ENCODE measurements around the gene ESAM.
A peak's percentile ranks its signal among the peaks of the same experiment; 100 is the strongest.

Gene ESAM

GRCh38 chr11:124718801-124719200 is 43.3 kb downstream of the ESAM start:
- no peak for DNase-seq (ENCODE audit: low read depth)
- TF ChIP-seq, protein P1, sequence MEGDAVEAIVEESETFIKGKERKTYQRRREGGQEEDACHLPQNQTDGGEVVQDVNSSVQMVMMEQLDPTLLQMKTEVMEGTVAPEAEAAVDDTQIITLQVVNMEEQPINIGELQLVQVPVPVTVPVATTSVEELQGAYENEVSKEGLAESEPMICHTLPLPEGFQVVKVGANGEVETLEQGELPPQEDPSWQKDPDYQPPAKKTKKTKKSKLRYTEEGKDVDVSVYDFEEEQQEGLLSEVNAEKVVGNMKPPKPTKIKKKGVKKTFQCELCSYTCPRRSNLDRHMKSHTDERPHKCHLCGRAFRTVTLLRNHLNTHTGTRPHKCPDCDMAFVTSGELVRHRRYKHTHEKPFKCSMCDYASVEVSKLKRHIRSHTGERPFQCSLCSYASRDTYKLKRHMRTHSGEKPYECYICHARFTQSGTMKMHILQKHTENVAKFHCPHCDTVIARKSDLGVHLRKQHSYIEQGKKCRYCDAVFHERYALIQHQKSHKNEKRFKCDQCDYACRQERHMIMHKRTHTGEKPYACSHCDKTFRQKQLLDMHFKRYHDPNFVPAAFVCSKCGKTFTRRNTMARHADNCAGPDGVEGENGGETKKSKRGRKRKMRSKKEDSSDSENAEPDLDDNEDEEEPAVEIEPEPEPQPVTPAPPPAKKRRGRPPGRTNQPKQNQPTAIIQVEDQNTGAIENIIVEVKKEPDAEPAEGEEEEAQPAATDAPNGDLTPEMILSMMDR (IDR thresholded peaks at IDR 0.05; ENCODE audit: low read length, missing control alignments) = no peak
- no peak overlapping the region for H3K4me3 ChIP-seq (replicated peaks; ENCODE audit: low read depth, low read length)

DNA sequence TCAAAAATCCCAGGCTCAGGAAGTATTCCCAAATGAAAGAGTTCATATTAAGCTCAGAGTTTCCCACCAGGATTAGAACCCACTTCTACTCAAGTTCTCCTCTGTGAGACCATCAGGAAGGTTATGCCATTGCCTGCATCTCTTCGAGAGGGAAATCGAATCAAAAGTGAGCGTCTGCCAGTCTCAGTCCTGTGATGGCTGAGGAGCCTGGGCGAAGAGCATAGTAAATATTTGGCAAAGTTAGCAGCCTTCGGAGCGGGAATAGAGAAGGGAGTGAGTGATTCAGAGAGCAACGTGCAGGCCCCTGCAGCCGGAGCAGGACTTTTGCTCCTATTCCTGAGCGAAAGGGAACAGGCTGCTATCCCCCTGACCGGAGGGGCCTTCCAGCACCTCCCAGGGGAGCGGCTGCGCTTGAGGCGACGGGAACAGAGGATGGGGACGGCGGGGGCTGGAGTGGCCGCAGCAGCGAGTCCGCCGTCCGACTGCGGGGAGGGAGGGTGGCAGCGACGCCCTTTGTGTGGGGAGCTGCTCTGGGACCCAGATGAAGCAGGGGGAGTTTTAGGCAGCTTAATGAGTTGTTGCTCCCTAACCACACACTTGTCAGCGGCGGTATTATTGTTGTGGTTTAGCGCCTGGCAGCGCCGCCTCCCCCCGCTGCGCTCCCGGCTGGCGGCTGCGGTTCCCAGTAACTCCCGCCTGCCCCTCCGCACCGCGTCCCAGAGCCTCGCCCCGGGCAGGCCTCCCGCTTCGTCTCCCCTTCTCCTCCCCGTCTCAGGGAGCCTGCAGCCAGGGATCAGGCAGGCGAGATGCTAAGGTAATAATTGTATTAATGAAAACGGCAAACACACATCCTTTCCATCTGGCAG is 44.1 kb downstream of the ESAM start:
- TF ChIP-seq, protein P1 (IDR thresholded peaks at IDR 0.05; ENCODE audit: low read length, missing control alignments) = no peak
- peak overlapping the region; percentile 41 for H3K4me3 ChIP-seq (replicated peaks; ENCODE audit: low read depth, low read length)
- peak; percentile 44 for DNase-seq (ENCODE audit: low read depth)

- peak overlapping the region; percentile 41 for H3K4me3 ChIP-seq (replicated peaks; ENCODE audit: low read depth, low read length)
- peak; percentile 61 for DNase-seq (ENCODE audit: low read depth)
- TF ChIP-seq, protein P1 (IDR thresholded peaks at IDR 0.05; ENCODE audit: low read length, missing control alignments) = no peak
Observed at GRCh38 chr11:124717421-124717785, 44.7 kb downstream of the ESAM start.

GRCh38 chr11:124716591-124716990 is 45.5 kb downstream of the ESAM start:
- DNase-seq (ENCODE audit: low read depth) = peak; percentile 26
- no peak overlapping the region for H3K4me3 ChIP-seq (replicated peaks; ENCODE audit: low read depth, low read length)
- TF ChIP-seq, protein P1 (IDR thresholded peaks at IDR 0.05; ENCODE audit: low read length, missing control alignments) = no peak

GRCh38 chr11:124712392-124712791 is 49.7 kb downstream of the ESAM start:
- TF ChIP-seq, protein P1 (IDR thresholded peaks at IDR 0.05; ENCODE audit: low read length, missing control alignments) = no peak
- DNase-seq (ENCODE audit: low read depth) = no peak
- H3K4me3 ChIP-seq (replicated peaks; ENCODE audit: low read depth, low read length) = no peak overlapping the region

- DNase-seq (ENCODE audit: low read depth) = no peak
- TF ChIP-seq, protein P1 (IDR thresholded peaks at IDR 0.05; ENCODE audit: low read length, missing control alignments) = no peak
- H3K4me3 ChIP-seq (replicated peaks; ENCODE audit: low read depth, low read length) = no peak overlapping the region
Observed at GRCh38 chr11:124707829-124708228, 54.3 kb downstream of the ESAM start.
